Measurements from ENCODE around the gene LRFN4.

- TF ChIP-seq, protein P1, sequence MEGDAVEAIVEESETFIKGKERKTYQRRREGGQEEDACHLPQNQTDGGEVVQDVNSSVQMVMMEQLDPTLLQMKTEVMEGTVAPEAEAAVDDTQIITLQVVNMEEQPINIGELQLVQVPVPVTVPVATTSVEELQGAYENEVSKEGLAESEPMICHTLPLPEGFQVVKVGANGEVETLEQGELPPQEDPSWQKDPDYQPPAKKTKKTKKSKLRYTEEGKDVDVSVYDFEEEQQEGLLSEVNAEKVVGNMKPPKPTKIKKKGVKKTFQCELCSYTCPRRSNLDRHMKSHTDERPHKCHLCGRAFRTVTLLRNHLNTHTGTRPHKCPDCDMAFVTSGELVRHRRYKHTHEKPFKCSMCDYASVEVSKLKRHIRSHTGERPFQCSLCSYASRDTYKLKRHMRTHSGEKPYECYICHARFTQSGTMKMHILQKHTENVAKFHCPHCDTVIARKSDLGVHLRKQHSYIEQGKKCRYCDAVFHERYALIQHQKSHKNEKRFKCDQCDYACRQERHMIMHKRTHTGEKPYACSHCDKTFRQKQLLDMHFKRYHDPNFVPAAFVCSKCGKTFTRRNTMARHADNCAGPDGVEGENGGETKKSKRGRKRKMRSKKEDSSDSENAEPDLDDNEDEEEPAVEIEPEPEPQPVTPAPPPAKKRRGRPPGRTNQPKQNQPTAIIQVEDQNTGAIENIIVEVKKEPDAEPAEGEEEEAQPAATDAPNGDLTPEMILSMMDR (IDR thresholded peaks at IDR 0.05; ENCODE audit: low read depth, low read length, missing input control), result no peak
- TF ChIP-seq, protein P2, sequence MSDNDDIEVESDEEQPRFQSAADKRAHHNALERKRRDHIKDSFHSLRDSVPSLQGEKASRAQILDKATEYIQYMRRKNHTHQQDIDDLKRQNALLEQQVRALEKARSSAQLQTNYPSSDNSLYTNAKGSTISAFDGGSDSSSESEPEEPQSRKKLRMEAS (IDR thresholded peaks at IDR 0.05), result no peak
- no peak for TF ChIP-seq NR2F2 (IDR thresholded peaks at IDR 0.05)
- TF ChIP-seq RAD21 (IDR thresholded peaks at IDR 0.05), result no peak
- no peak for TF ChIP-seq GABPA (IDR thresholded peaks at IDR 0.05 in 1 of 2, conservative IDR thresholded peaks at IDR 0.05 in 1 of 2)
- TF ChIP-seq, protein P3, sequence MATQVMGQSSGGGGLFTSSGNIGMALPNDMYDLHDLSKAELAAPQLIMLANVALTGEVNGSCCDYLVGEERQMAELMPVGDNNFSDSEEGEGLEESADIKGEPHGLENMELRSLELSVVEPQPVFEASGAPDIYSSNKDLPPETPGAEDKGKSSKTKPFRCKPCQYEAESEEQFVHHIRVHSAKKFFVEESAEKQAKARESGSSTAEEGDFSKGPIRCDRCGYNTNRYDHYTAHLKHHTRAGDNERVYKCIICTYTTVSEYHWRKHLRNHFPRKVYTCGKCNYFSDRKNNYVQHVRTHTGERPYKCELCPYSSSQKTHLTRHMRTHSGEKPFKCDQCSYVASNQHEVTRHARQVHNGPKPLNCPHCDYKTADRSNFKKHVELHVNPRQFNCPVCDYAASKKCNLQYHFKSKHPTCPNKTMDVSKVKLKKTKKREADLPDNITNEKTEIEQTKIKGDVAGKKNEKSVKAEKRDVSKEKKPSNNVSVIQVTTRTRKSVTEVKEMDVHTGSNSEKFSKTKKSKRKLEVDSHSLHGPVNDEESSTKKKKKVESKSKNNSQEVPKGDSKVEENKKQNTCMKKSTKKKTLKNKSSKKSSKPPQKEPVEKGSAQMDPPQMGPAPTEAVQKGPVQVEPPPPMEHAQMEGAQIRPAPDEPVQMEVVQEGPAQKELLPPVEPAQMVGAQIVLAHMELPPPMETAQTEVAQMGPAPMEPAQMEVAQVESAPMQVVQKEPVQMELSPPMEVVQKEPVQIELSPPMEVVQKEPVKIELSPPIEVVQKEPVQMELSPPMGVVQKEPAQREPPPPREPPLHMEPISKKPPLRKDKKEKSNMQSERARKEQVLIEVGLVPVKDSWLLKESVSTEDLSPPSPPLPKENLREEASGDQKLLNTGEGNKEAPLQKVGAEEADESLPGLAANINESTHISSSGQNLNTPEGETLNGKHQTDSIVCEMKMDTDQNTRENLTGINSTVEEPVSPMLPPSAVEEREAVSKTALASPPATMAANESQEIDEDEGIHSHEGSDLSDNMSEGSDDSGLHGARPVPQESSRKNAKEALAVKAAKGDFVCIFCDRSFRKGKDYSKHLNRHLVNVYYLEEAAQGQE (IDR thresholded peaks at IDR 0.05), result no peak
- TF ChIP-seq EGR1 (IDR thresholded peaks at IDR 0.05; ENCODE audit: low read depth in 2 of 2), result no peak
- no peak for TF ChIP-seq TAF1 (conservative IDR thresholded peaks at IDR 0.05)
- no peak for TF ChIP-seq HNF4A (conservative IDR thresholded peaks at IDR 0.05)
- TF ChIP-seq YY1 (IDR thresholded peaks at IDR 0.05), result no peak
- TF ChIP-seq SP1 (IDR thresholded peaks at IDR 0.05), result no peak
- TF ChIP-seq JUND (IDR thresholded peaks at IDR 0.05), result no peak
These were observed 4.3 kb downstream of the LRFN4 start for GRCh38 chr11:66861038-66861773.

Measured in liver (tissue), 3 donors.